ENCODE results near the gene PRM2.

Gene PRM2

GRCh38 chr16:11283820-11284248 is 7.6 kb upstream of the PRM2 start:
- no peak for DNase-seq

GRCh38 chr16:11280616-11281522 is 4.6 kb upstream of the PRM2 start, which contains the start of gene PRM1:
Gene PRM1, minus strand, starts transcription at chr16:11281330. Its CDS starts 92 bp downstream, at chr16:11281238.
- DNase-seq: no peak

GRCh38 chr16:11278681-11279628 is 2.7 kb upstream of the PRM2 start:
- no peak for DNase-seq

- DNase-seq: no peak
Observed at GRCh38 chr16:11277607-11278337, 1.5 kb upstream of the PRM2 start.

- DNase-seq: no peak
Observed at GRCh38 chr16:11276896-11277593, 765 bp upstream of the PRM2 start.

- DNase-seq: no peak
Observed at GRCh38 chr16:11274964-11275363, 1.3 kb downstream of the PRM2 start.

GRCh38 chr16:11273721-11274324 is 2.5 kb downstream of the PRM2 start:
- DNase-seq: no peak

GRCh38 chr16:11272921-11273720 is 3.2 kb downstream of the PRM2 start, which contains the start of gene PRM3:
Gene PRM3, minus strand, starts transcription at chr16:11273629. Its CDS starts 34 bp downstream, at chr16:11273595.
- DNase-seq: no peak

GRCh38 chr16:11272484-11272883 is 3.8 kb downstream of the PRM2 start:
- DNase-seq: no peak

- DNase-seq: no peak
Observed at GRCh38 chr16:11271610-11272009, 4.7 kb downstream of the PRM2 start.

- DNase-seq: no peak
Observed at GRCh38 chr16:11270602-11271162, 5.6 kb downstream of the PRM2 start.

- DNase-seq: no peak
Observed at GRCh38 chr16:11268921-11269375, 7.3 kb downstream of the PRM2 start, which contains the start of gene TNP2. Gene TNP2, minus strand, starts transcription at chr16:11269325. Its CDS starts 63 bp downstream, at chr16:11269262.

GRCh38 chr16:11265124-11265523 is 11.2 kb downstream of the PRM2 start:
- no peak for DNase-seq

- DNase-seq: no peak
Observed at GRCh38 chr16:11264155-11264832, 12.0 kb downstream of the PRM2 start.

- no peak for DNase-seq
Observed at GRCh38 chr16:11263737-11264136, 12.5 kb downstream of the PRM2 start.

GRCh38 chr16:11262915-11263314 is 13.4 kb downstream of the PRM2 start:
- no peak for DNase-seq

GRCh38 chr16:11260596-11260966 is 15.7 kb downstream of the PRM2 start:
- DNase-seq: no peak

- DNase-seq: no peak
Observed at GRCh38 chr16:11259655-11260595, 16.4 kb downstream of the PRM2 start.
